Heart right ventricle (tissue), 16 donors: ENCODE measurements around the gene RHBDL2. TPM values are rescaled to one million over a fixed set of nuclear protein-coding genes. Genes with fewer than 3 reads are reported as not detected.

Experiments used
- ATAC-seq, 8 donors: fragments of 200-7000 bp; cut with Tn5 transposase; one replicate each; pipeline ENCODE4 v1.9.1; 2020; ENCODE audit warnings: mild to moderate bottlenecking in 8 of 8, moderate library complexity in 8 of 8, moderate number of reproducible peaks in 1 of 8
- DNase-seq, 2 donors: peaks; one replicate each; pipeline ENCODE4 v3.0.0-alpha.2; 2020
- H3K27ac ChIP-seq, 10 donors: fragments of 200-600 bp; sonication (generic) in 2 of 10; one replicate each; pipeline versions ENCODE4 v1.5.0 to v1.8.0; 2020 to 2022; ENCODE audit warnings: mild to moderate bottlenecking in 3 of 10
- H3K27me3 ChIP-seq, 7 donors: fragments of 200-600 bp; one replicate each; pipeline ENCODE4 v1.8.0; 2021 to 2022; ENCODE audit warnings: mild to moderate bottlenecking in 2 of 7
- H3K36me3 ChIP-seq, 9 donors: fragments of 200-600 bp; sonication (generic) in 1 of 9; one replicate each; pipeline versions ENCODE4 v1.5.0 to v1.8.0; 2020 to 2022; ENCODE audit warnings: mild to moderate bottlenecking in 2 of 9
- H3K4me1 ChIP-seq, 9 donors: fragments of 200-600 bp; sonication (generic) in 1 of 9; one replicate each; pipeline versions ENCODE4 v1.5.0 to v1.8.0; 2020 to 2022; ENCODE audit warnings: mild to moderate bottlenecking in 4 of 9
- H3K4me3 ChIP-seq, 10 donors: fragments of 200-600 bp; sonication (generic) in 2 of 10; one replicate each; pipeline versions ENCODE4 v1.5.0 to v1.8.0; 2020 to 2022; ENCODE audit warnings: mild to moderate bottlenecking in 7 of 10, moderate library complexity in 2 of 10
- H3K9me3 ChIP-seq, 11 donors: fragments of 200-600 bp in 10 of 11; sonication (generic) in 2 of 11; one replicate each; pipeline versions ENCODE4 v1.5.0 to v1.8.0; 2013 to 2022; ENCODE audit warnings: mild to moderate bottlenecking in 2 of 11, control low read depth in 1 of 11, moderate library complexity in 1 of 11
- WGBS, 2 donors: extraction: QIAGEN DNeasy Blood & Tissue Kit; methylation state at CpG; one replicate each; pipeline ENCODE4 v1.1.7; 2013; ENCODE audit warnings: inconsistent platforms in 1 of 2; 5-methylcytosine and 5-hydroxymethylcytosine counted together
- intact Hi-C, 10 donors: fragments of 100-400 bp; cut with DNase I; formaldehyde crosslinking; loops; one replicate each; pipeline versions ENCODE4 v1.11.1 to v1.14.2; 2022
- polyA plus RNA-seq, 2 donors: library from polyadenylated mRNA; stranded (reverse); fragments of 200-250 nt; gene quantifications; one replicate each; pipeline ENCODE4 v1.2.3, GENCODE V29; 2013
- total RNA-seq, 10 donors: library from RNA; stranded (reverse); fragmentation: NEBNext Ultra II Directional in 3 of 10; extraction: Animal tissue kit (Norgen Biotek cat#: 25700) in 3 of 10; gene quantifications; one replicate each; pipeline versions ENCODE4 v1.2.1 to v1.2.4, GENCODE V29; 2021 to 2023
- TF ChIP-seq, protein P1 (sequence below), 9 donors: fragments of 200-600 bp; sonication (generic) in 2 of 9; IDR thresholded peaks; one replicate each; pipeline versions ENCODE4 v1.5.0 to v1.8.0; 2021 to 2022; ENCODE audit warnings: antibody characterized with exemption in 9 of 9, mild to moderate bottlenecking in 5 of 9, moderate library complexity in 1 of 9
- donor health status: Arrhythmogenic right ventricular cardiomyopathy.
- donor health status: ischemic (EF 13 %, LVEDD 7.1; RV severe dilation, severe dysfunction).
- donor health status: healthy with polysubstance abuse.
- donor health status: DM: no; HTN: yes; CAD: no.
- donor health status: DM: no; HTN: no; CAD: no.
- donor health status: ischemic (EF 25% LVEDD 6.9; RV normal size, moderate dysfunction).
- donor health status: ischemic (EF 25% LVEDD 5.7; RV mildly dilated, moderate dysfunction).
- donor health status: healthy.
- donor health status: DM: yes; HTN: yes; CAD: no.
- donor health status: Ischemic cardiomyopathy.
- donor health status: ischemic (EF 35%, LVEDD 5.7; RV mildly dilated, moderate dysfunction).
- donor health status: nonischemic (EF 11% LVEDD 7.7; RV severe dilation, severe dysfunction).
- donor health status: DM: yes; HTN: yes; CAD: no.
- donor health status: PGD.
- donor health status: ischemic (EF 29% LVEDD 5.4; RV normal size, mild dysfunction).
- donor health status: nonischemic (EF 23%, LVEDD 6.1; RV moderate dilation, normal function).

RHBDL2 gene
- total and polyA plus RNA-seq, 12 donors: 0.11 to 0.51 (median 0.34) TPM; not detected in 8

DNA sequence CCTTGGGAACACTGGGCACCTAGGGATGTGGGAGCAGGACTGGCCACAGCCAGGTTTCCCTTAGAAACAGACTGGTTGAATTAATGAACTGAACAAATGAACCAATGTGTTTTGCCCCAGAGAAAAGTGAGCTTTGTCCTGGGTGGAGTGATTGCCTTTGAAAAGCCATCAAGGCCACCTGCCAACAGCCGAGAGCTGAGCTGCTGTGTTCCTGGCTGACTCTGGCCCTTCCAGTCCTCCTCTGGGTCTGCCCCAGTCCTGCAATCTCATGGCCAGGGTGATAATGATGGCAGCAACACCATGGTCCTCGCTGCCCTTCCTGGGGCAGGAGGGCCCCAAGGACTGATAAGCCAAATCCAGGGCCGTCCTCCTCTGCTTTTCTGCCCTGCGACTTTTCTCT, 42.1 kb downstream of the RHBDL2 start:
- WGBS, 2 donors: 54 to 55% methylated on average over 4 of the region's 4 CpGs

DNA sequence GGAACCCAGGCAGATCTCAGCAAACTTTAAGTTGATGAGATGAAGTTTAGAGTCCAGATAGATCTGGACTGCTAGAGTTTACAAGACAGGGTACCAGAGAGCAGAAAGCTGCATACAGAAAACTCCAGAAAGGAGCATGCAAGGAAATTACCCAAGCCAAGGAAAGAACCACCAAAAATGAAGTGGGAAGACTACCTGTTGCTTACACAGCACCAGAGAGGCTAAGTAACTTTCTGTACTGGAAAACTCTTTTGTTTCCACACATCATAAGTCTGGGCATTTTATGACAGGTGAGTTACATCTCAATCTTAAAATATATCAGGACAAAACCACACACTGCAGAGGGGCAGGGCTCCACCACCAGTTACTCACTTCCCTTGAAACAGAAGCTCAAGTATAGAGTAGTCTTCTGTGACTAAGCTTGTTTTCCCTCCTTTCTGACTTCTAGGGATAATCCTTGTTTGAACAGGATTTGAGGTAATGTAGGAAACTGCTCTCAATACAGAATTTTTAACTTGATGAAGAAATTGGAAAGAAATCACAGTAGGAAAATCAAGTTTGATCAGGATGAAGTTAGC, 42.9 kb downstream of the RHBDL2 start:
- ATAC-seq (no peak), DNase-seq (no peak)
- TF ChIP-seq, protein P1, sequence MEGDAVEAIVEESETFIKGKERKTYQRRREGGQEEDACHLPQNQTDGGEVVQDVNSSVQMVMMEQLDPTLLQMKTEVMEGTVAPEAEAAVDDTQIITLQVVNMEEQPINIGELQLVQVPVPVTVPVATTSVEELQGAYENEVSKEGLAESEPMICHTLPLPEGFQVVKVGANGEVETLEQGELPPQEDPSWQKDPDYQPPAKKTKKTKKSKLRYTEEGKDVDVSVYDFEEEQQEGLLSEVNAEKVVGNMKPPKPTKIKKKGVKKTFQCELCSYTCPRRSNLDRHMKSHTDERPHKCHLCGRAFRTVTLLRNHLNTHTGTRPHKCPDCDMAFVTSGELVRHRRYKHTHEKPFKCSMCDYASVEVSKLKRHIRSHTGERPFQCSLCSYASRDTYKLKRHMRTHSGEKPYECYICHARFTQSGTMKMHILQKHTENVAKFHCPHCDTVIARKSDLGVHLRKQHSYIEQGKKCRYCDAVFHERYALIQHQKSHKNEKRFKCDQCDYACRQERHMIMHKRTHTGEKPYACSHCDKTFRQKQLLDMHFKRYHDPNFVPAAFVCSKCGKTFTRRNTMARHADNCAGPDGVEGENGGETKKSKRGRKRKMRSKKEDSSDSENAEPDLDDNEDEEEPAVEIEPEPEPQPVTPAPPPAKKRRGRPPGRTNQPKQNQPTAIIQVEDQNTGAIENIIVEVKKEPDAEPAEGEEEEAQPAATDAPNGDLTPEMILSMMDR (IDR thresholded peaks at IDR 0.05): no peak
- no peaks in the 10 kb centered on the region for H3K36me3 ChIP-seq
- H3K4me3 ChIP-seq: no peak overlapping the region
- no peak overlapping the region for H3K27ac ChIP-seq
- no peaks in the 10 kb centered on the region for H3K9me3 ChIP-seq
- intact Hi-C loops: no loop called here
- H3K4me1 ChIP-seq: peaks cover 0 to 9% (median 0%) of the 10 kb centered on the region in 9 donors
- no peaks in the 10 kb centered on the region for H3K27me3 ChIP-seq

More for the DNA sequence above, 42.1 kb downstream of the RHBDL2 start:
- ATAC-seq: peak in 6 of 8 donors; percentile 56 to 95 (median 65)
- H3K4me1 ChIP-seq: peaks cover 0 to 9% (median 0%) of the 10 kb centered on the region in 9 donors
- no peak overlapping the region for H3K4me3 ChIP-seq
- peak in 1 of 2 donors; percentile 7 for DNase-seq
- TF ChIP-seq, protein P1 (IDR thresholded peaks at IDR 0.05): no peak
- peak overlapping the region in 1 of 10 donors; percentile 15 for H3K27ac ChIP-seq
- no peaks in the 10 kb centered on the region for H3K36me3 ChIP-seq
- H3K9me3 ChIP-seq: no peaks in the 10 kb centered on the region
- H3K27me3 ChIP-seq: no peaks in the 10 kb centered on the region
- intact Hi-C loops: no loop called here

DNA sequence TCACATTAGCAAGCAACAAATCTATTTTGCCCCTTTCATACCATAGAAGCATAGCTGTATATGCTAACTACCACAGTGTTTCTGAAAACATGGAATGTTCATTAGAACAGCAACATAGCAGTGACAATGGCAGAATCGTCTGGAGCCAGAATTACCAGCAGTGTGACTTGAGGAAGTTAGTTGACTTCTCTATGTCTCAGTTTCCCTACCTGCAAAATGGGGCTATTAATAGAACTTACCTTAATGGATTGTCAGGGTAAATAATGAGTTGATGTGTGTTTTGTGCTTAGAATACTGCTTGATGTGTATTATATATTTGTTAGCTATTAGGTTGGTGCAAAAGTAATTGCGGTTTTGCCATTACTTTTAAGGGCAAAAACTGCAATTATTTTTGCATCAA, 45.5 kb downstream of the RHBDL2 start:
- WGBS, 2 donors: 92 to 94% methylated on average over 2 of the region's 2 CpGs
- no peak for DNase-seq
- intact Hi-C loops: no loop called here
- Histone ChIP-seq H3K9me3 (no peaks in the 10 kb centered on the region), H3K4me3 (no peak overlapping the region), H3K27me3 (no peaks in the 10 kb centered on the region), H3K27ac (no peak overlapping the region), H3K4me1 (peaks cover 0 to 9% (median 0%) of the 10 kb centered on the region in 9 donors), H3K36me3 (no peaks in the 10 kb centered on the region)
- TF ChIP-seq, protein P1 (IDR thresholded peaks at IDR 0.05): no peak
- ATAC-seq: no peak

DNA sequence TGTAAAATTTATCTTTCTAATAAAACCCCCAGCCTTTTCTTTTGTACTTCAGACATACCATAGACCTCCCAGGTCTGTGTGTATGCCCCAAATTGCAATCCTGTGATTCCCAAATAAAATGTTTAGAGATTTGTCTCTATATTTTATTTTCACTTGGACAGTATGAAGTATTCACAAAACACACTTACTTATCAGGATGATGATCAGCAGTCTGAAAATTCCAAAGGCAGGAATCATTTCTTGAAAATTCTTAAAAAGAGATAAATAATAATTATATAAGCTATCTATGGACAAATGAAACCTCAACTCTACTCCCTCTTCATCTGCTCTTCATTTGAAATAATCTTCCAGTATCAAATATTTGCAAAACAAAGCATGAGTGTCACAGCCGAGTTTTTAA, 48.7 kb downstream of the RHBDL2 start:
- H3K27me3 ChIP-seq: no peaks in the 10 kb centered on the region
- WGBS, 2 donors: 89 to 91% methylated on average over 1 of the region's 1 CpG
- intact Hi-C loops: no loop called here
- H3K9me3 ChIP-seq: no peaks in the 10 kb centered on the region
- TF ChIP-seq, protein P1 (IDR thresholded peaks at IDR 0.05): no peak
- peaks cover 0 to 10% (median 0%) of the 10 kb centered on the region in 9 donors for H3K36me3 ChIP-seq
- H3K27ac ChIP-seq: no peak overlapping the region
- H3K4me1 ChIP-seq: no peaks in the 10 kb centered on the region
- no peak for ATAC-seq
- H3K4me3 ChIP-seq: no peak overlapping the region
- DNase-seq: no peak
